GM18511 (cell line): Measurements from ENCODE around the gene MAPK8IP2.
"Not testable (repeated sequence)": the region's sequence is repeated elsewhere in the genome, so short reads cannot be mapped to it uniquely, and the experiment has no call there.

Experiments
- ATAC-seq: cut with Tn5 transposase; IDR thresholded peaks from one replicate; pipeline ENCODE4 v1.9.1; 2021; ENCODE audit warnings: mild to moderate bottlenecking, moderate library complexity; ENCODE audit not compliant: unreplicated experiment

Gene MAPK8IP2

GRCh38 chr22:50597097-50597496, 3.5 kb upstream of the MAPK8IP2 start:
- no peak for ATAC-seq

GRCh38 chr22:50599816-50600455, 657 bp upstream of the MAPK8IP2 start:
- no peak for ATAC-seq

GRCh38 chr22:50600967-50601668, 525 bp downstream of the MAPK8IP2 start:
- no peak for ATAC-seq

DNA sequence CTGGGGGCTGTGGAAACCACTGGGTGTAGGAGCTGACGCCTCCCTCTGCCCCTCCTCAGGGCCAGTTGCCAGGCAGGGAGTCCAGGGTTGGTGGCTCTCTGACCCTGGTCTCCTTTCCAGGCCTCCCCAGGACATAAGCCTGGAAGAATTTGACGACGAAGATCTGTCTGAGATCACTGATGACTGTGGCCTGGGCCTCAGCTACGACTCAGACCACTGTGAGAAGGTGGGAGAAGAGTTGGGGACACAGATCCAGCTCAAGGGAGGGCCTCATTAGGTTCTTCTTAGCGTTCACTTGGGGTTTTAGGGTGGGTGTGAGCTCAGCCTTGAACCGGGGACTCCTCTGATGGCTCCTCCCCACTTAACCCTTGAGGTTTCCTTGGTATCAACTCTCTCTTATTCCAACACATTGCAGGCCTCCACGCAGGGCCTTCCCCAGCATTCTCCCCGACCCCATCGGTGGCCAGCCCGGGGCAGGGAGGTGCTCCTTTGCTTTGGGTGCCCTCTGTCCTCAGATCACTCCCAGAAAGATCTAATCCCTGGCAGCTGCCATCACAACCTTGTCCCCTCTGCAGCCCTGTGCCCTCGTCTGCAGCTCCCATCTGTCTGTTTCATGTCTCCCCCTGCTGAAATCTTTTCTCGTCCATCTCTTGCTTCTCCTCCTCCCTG, 1.2 kb downstream of the MAPK8IP2 start:
- ATAC-seq, result no peak

DNA sequence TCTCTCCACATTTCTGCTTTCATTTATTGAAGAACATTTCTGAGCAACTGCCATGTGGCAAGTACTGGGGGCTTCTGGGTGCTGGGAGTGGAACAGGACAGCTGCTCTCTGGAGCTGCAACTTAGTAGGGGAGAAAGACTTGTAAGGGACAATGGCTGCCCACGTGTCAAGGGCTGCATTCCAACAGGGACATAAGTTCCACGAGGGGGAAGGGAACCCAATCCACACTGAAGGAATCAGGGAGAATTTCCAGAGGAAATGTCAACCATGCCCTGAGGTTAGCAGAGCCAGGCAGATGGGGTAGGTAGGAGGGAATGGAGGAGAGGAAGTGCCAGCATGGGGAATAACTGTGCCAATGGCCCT, 1.7 kb downstream of the MAPK8IP2 start:
- ATAC-seq, result no peak

DNA sequence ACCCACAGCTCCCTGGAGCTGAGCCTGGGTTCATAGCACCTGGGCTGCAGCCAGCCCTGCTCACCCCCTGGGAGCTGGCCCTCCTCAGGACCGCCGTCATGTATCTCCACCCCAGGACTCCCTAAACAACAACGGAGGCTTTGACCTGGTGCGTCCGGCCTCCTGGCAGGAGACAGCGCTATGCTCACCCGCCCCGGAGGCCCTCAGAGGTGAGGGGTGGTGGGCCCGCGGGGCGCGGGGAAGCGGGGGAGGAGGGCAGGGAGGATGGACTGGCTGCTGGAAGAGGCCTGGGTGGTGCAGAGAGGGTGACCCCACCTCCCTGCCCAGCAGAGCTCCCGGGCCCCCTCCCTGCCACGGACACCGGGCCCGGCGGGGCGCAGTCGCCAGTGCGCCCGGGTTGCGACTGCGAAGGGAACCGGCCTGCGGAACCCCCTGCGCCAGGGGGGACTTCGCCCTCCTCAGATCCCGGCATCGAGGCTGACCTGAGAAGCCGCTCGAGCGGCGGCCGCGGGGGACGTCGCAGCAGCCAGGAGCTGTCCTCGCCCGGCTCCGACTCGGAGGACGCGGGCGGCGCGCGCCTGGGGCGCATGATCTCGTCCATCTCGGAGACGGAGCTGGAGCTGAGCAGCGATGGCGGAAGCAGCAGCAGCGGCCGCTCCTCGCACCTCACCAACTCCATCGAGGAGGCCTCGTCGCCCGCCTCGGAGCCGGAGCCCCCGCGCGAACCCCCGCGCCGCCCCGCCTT, 3.1 kb downstream of the MAPK8IP2 start:
- ATAC-seq, result no peak

GRCh38 chr22:50604256-50605001, 3.8 kb downstream of the MAPK8IP2 start:
- no peak for ATAC-seq

DNA sequence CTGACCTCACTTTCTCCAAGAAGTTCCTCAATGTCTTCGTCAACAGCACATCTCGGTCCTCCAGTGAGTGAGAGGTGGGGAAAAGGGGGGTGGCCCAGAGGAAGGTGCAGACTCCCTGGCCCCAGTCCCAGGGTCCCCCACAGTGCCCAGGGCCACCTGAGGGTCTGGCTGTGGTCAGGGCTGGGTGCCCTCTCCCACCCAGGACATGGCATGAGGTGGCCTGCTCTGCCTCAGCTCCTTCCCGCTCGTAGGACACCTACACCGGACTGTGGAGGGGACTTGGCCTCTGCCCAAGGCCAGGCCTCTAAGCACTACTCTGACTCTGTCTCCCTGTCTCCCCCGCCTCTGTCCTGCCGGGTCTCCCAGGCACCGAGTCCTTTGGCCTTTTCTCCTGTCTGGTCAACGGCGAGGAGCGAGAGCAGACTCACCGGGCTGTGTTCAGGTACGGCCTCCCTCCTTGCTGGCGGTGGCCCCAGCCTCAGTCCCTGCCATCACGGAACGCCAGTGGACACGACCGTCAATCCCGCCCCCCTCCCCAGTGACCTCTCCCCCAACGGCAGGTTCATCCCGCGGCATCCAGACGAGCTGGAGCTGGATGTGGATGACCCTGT, 4.5 kb downstream of the MAPK8IP2 start:
- no peak for ATAC-seq

DNA sequence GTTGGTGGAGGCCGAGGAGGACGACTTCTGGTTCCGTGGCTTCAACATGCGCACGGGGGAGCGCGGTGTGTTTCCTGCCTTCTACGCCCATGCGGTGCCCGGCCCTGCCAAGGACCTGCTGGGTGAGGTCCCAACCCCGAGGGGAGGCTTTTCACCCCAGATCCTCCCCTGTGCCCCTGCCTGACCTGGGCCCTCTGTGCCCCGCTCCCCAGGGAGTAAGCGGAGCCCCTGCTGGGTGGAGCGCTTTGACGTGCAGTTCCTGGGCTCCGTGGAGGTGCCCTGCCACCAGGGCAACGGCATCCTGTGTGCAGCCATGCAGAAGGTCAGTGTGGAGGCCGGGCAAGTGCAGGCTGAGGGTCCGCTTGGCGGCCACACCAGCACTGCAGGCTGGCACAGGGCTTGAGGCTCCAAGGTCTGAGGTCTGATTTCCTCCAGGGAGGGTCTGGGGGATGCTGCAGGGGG, 5.1 kb downstream of the MAPK8IP2 start:
- no peak for ATAC-seq

- ATAC-seq, result no peak
Observed at GRCh38 chr22:50606165-50606945, 5.8 kb downstream of the MAPK8IP2 start.

DNA sequence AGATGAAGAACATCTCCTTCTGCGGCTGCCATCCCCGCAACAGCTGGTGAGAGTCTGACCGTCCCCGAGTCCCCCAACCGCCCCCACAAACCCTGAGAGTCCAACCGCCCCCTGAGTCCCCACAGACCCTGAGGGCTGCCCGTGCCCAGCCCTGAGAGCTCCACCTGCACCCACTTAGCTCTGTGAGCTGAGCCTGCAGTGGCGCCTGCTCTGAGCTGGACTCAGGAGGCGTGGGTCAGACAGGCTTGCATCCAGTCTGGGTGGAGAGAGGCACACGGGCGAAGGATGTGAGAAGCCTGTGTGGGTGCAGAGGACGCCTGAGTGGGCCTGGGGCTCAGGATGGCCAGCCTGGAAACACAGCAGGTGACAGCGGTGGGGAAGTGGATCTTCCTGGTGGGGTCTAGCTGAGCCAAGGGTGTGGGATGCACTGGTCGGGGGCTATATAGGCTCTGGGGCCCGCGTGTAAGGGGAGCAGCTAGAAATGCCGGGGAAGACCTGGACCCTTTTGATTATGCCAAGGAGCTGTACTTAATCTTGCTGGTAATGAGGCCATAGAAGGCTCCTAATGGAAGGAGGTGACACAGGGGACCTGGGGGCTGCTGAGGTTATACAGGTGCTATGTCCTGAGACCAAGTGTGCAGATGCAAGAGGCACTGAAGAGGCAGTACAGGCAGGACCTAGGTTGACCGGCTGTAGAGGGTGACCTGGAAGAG, 6.5 kb downstream of the MAPK8IP2 start:
- no peak for ATAC-seq

GRCh38 chr22:50607659-50608020, 7.0 kb downstream of the MAPK8IP2 start:
- no peak for ATAC-seq

GRCh38 chr22:50608058-50608840, 7.7 kb downstream of the MAPK8IP2 start:
- not testable (repeated sequence) for ATAC-seq

GRCh38 chr22:50608996-50609395, 8.4 kb downstream of the MAPK8IP2 start:
- ATAC-seq, result no peak

- ATAC-seq, result no peak
Observed at GRCh38 chr22:50609599-50609998, 9.0 kb downstream of the MAPK8IP2 start.

DNA sequence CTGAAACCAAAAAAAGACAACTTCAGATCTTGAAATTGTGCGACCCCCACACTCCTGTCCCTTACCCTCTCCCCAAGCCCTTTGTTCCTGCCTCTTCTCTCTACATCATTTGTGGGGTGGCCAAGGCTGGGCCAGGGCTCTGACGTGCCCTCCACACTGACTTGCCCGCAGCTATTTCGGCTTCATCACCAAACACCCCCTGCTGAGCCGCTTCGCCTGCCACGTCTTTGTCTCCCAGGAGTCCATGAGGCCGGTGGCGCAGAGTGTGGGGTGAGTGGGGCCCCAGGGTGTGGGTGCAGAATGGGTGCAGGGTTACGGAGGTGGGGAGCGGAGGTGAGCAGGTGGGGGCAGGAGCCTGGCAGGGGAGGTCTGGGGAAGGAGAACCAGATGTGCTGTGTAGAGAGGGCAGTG, 9.5 kb downstream of the MAPK8IP2 start:
- no peak for ATAC-seq

GRCh38 chr22:50610581-50610980, 10.0 kb downstream of the MAPK8IP2 start:
- no peak for ATAC-seq
